SK-N-SH treated with all-trans-retinoic acid at 6 μM for 48 hours (cell line): Measurements from ENCODE around the gene FBXL17.

Experiments used
- ATAC-seq: fragments of 200-7000 bp; cut with Tn5 transposase; 3 replicates; pipeline ENCODE4 v1.9.1; 2020; ENCODE audit warnings: mild to moderate bottlenecking, moderate library complexity
- ARNTL ChIP-seq: fragments of 450-650 bp; formaldehyde crosslinking; IDR thresholded peaks from 2 replicates; pipeline ENCODE4 v1.5.0; 2020; ENCODE audit warnings: low read depth, mild to moderate bottlenecking, moderate library complexity, borderline replicate concordance
- BACH2 ChIP-seq: fragments of 250-450 bp; sonication (Bioruptor Pico); IDR thresholded peaks from 2 replicates; pipeline ENCODE4 v1.9.0; 2021; ENCODE audit warnings: mild to moderate bottlenecking, borderline replicate concordance
- CSDC2 ChIP-seq: fragments of 250-450 bp; sonication (Bioruptor Pico); IDR thresholded peaks from 2 replicates; pipeline ENCODE4 v1.5.0; 2020; ENCODE audit warnings: mild to moderate bottlenecking, moderate library complexity
- CSRNP3 ChIP-seq: fragments of 250-450 bp; sonication (Bioruptor Pico); IDR thresholded peaks from 2 replicates; pipeline ENCODE4 v1.5.1; 2021; ENCODE audit warnings: mild to moderate bottlenecking, moderate library complexity
- ESRRG ChIP-seq: fragments of 250-450 bp; sonication (Bioruptor Pico); IDR thresholded peaks from 2 replicates; pipeline ENCODE4 v1.6.1; 2021; ENCODE audit warnings: mild to moderate bottlenecking
- GLIS3 ChIP-seq: fragments of 250-450 bp; sonication (Bioruptor Pico); IDR thresholded peaks from 2 replicates; pipeline ENCODE4 v1.5.0; 2020; ENCODE audit warnings: mild to moderate bottlenecking, moderate library complexity
- ISL1 ChIP-seq: fragments of 250-450 bp; sonication (Bioruptor Pico); IDR thresholded peaks from 2 replicates; pipeline ENCODE4 v2.1.2; 2022; ENCODE audit warnings: mild to moderate bottlenecking, moderate library complexity
- PATZ1 ChIP-seq: fragments of 250-450 bp; sonication (Bioruptor Pico); IDR thresholded peaks from 2 replicates; pipeline ENCODE4 v1.8.0; 2020; ENCODE audit warnings: mild to moderate bottlenecking, moderate library complexity, borderline replicate concordance
- PPARA ChIP-seq: fragments of 250-450 bp; sonication (Bioruptor Pico); IDR thresholded peaks from 2 replicates; pipeline ENCODE4 v1.5.0; 2020; ENCODE audit warnings: mild to moderate bottlenecking, borderline replicate concordance
- RARB ChIP-seq: fragments of 250-450 bp; sonication (Bioruptor Pico); IDR thresholded peaks from 2 replicates; pipeline ENCODE4 v1.8.0; 2021; ENCODE audit warnings: mild to moderate bottlenecking, moderate library complexity
- TCF4 ChIP-seq: fragments of 250-450 bp; sonication (Bioruptor Pico); IDR thresholded peaks from 2 replicates; pipeline ENCODE4 v1.8.0; 2021; ENCODE audit warnings: mild to moderate bottlenecking, moderate library complexity, borderline replicate concordance
- TOX ChIP-seq: fragments of 250-450 bp; sonication (Bioruptor Pico); IDR thresholded peaks from 2 replicates; pipeline ENCODE4 v1.8.0; 2021; ENCODE audit warnings: mild to moderate bottlenecking, moderate library complexity, borderline replicate concordance
- TSHZ2 ChIP-seq: fragments of 250-450 bp; sonication (Bioruptor Pico); IDR thresholded peaks from 2 replicates; pipeline ENCODE4 v1.5.0; 2020; ENCODE audit warnings: mild to moderate bottlenecking, moderate library complexity
- ZC3H10 ChIP-seq: fragments of 250-450 bp; sonication (Bioruptor Pico); IDR thresholded peaks from 2 replicates; pipeline ENCODE4 v1.5.1; 2021; ENCODE audit warnings: mild to moderate bottlenecking, moderate library complexity
- ZFP3 ChIP-seq: fragments of 250-450 bp; sonication (Bioruptor Pico); IDR thresholded peaks from 2 replicates; pipeline ENCODE4 v1.5.0; 2020; ENCODE audit warnings: mild to moderate bottlenecking, moderate library complexity
- ZFP30 ChIP-seq: fragments of 450-650 bp; formaldehyde crosslinking; IDR thresholded peaks from 2 replicates; pipeline ENCODE4 v1.5.0; 2022; ENCODE audit warnings: mild to moderate bottlenecking, moderate library complexity
- ZNF565 ChIP-seq: fragments of 450-650 bp; formaldehyde crosslinking; conservative IDR thresholded peaks from 2 replicates; pipeline ENCODE4 v1.5.0; 2020; ENCODE audit warnings: low read depth, mild to moderate bottlenecking, moderate library complexity
- ZNF70 ChIP-seq: fragments of 450-650 bp; formaldehyde crosslinking; IDR thresholded peaks from 2 replicates; pipeline ENCODE4 v1.5.0; 2020; ENCODE audit warnings: mild to moderate bottlenecking, moderate library complexity
- ZNF8 ChIP-seq: fragments of 450-650 bp; formaldehyde crosslinking; IDR thresholded peaks from 2 replicates; pipeline ENCODE4 v1.5.0; 2020; ENCODE audit warnings: mild to moderate bottlenecking, moderate library complexity
- TF ChIP-seq, protein P1 (sequence below): fragments of 250-450 bp; sonication (Bioruptor Pico); IDR thresholded peaks from 2 replicates; pipeline ENCODE4 v1.5.1; 2020; ENCODE audit warnings: low read depth, mild to moderate bottlenecking, moderate library complexity

Gene FBXL17

GRCh38 chr5:108109059-108109458 lies 272.8 kb downstream of the FBXL17 start:
- ATAC-seq, result no peak
- TF ChIP-seq CSDC2 (CRISPR knock-in tag), result no peak
- TF ChIP-seq BACH2 (CRISPR knock-in tag), result no peak
- TF ChIP-seq ZNF70 (CRISPR knock-in tag), result no peak
- TF ChIP-seq CSRNP3 (CRISPR knock-in tag), result no peak
- no peak for TF ChIP-seq PATZ1 (CRISPR knock-in tag)
- no peak for TF ChIP-seq ZFP30
- no peak for TF ChIP-seq RARB (CRISPR knock-in tag)
- no peak for TF ChIP-seq ZC3H10 (CRISPR knock-in tag)
- no peak for TF ChIP-seq ESRRG (CRISPR knock-in tag)
- TF ChIP-seq, protein P1, sequence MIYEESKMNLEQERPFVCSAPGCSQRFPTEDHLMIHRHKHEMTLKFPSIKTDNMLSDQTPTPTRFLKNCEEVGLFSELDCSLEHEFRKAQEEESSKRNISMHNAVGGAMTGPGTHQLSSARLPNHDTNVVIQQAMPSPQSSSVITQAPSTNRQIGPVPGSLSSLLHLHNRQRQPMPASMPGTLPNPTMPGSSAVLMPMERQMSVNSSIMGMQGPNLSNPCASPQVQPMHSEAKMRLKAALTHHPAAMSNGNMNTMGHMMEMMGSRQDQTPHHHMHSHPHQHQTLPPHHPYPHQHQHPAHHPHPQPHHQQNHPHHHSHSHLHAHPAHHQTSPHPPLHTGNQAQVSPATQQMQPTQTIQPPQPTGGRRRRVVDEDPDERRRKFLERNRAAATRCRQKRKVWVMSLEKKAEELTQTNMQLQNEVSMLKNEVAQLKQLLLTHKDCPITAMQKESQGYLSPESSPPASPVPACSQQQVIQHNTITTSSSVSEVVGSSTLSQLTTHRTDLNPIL, result no peak

DNA sequence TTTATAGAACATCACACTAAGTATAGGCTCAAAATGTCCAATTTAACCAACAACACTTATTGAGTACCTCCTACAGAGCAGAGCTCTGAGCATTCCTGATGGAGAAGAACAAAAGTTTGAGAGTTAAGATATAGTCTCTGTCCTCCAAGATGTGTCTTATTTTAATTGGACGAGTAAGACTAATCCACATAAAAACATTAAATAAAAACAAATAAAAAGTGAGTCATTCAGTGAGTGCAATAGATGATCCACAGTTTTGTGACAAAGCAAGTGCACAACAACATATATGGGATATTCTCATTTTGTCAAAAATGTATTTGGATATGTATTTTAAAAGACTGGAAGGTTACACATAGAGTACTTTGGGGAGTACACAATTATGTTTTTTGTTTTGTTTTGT lies 277.4 kb downstream of the FBXL17 start:
- ATAC-seq, result no peak
- no peak for TF ChIP-seq ARNTL (CRISPR knock-in tag)
- no peak for TF ChIP-seq ZNF70 (CRISPR knock-in tag)
- TF ChIP-seq PPARA (CRISPR knock-in tag), result no peak
- TF ChIP-seq BACH2 (CRISPR knock-in tag), result no peak
- TF ChIP-seq TSHZ2, result no peak
- no peak for TF ChIP-seq ISL1 (CRISPR knock-in tag)
- TF ChIP-seq ZNF8 (CRISPR knock-in tag), result no peak
- TF ChIP-seq ZNF565 (CRISPR knock-in tag), result no peak
- TF ChIP-seq TOX, result no peak
- no peak for TF ChIP-seq ESRRG (CRISPR knock-in tag)
- no peak for TF ChIP-seq TCF4
- no peak for TF ChIP-seq CSDC2 (CRISPR knock-in tag)
- no peak for TF ChIP-seq ZC3H10 (CRISPR knock-in tag)
- TF ChIP-seq GLIS3 (CRISPR knock-in tag), result no peak
- TF ChIP-seq ZFP3, result no peak
- no peak for TF ChIP-seq PATZ1 (CRISPR knock-in tag)
- TF ChIP-seq, protein P1, result no peak
- no peak for TF ChIP-seq RARB (CRISPR knock-in tag)

GRCh38 chr5:108102463-108102862 lies 279.4 kb downstream of the FBXL17 start:
- no peak for ATAC-seq
- TF ChIP-seq CSDC2 (CRISPR knock-in tag), result no peak
- TF ChIP-seq PATZ1 (CRISPR knock-in tag), result no peak
- TF ChIP-seq ISL1 (CRISPR knock-in tag), result no peak
- TF ChIP-seq ARNTL (CRISPR knock-in tag), result no peak
- TF ChIP-seq GLIS3 (CRISPR knock-in tag), result no peak
- no peak for TF ChIP-seq CSRNP3 (CRISPR knock-in tag)
- TF ChIP-seq ZC3H10 (CRISPR knock-in tag), result no peak
- no peak for TF ChIP-seq PPARA (CRISPR knock-in tag)
- no peak for TF ChIP-seq TOX
